CD4-positive, alpha-beta T cell treated with Interferon alpha-2 for 1 hour (primary cell): ENCODE results near the gene DYNLT1.
"Not testable (repeated sequence)": the region's sequence is repeated elsewhere in the genome, so short reads cannot be mapped to it uniquely, and the experiment has no call there.

ENCODE experiments used
- DNase-seq, 2 donors: peaks; one replicate each; pipeline ENCODE4 v3.0.0-alpha.2; 2020 to 2022

DYNLT1 gene

GRCh38 chr6:158621694-158622544 lies 22.6 kb downstream of the DYNLT1 start:
- no peak for DNase-seq

- no peak for DNase-seq
These were observed 23.4 kb downstream of the DYNLT1 start for GRCh38 chr6:158620963-158621693.

GRCh38 chr6:158619922-158620801 lies 24.4 kb downstream of the DYNLT1 start:
- no peak for DNase-seq

- not testable (repeated sequence) for DNase-seq
These were observed 26.3 kb downstream of the DYNLT1 start for GRCh38 chr6:158618289-158618688.

- DNase-seq: not testable (repeated sequence)
These were observed 29.9 kb downstream of the DYNLT1 start for GRCh38 chr6:158614606-158615005.

- DNase-seq: no peak
These were observed 32.8 kb downstream of the DYNLT1 start for GRCh38 chr6:158611541-158612370.

GRCh38 chr6:158611039-158611438 lies 33.5 kb downstream of the DYNLT1 start:
- DNase-seq: no peak

GRCh38 chr6:158610319-158610968 lies 34.1 kb downstream of the DYNLT1 start:
- DNase-seq: no peak

GRCh38 chr6:158609455-158610155 lies 34.9 kb downstream of the DYNLT1 start:
- no peak for DNase-seq

- no peak for DNase-seq
These were observed 36.3 kb downstream of the DYNLT1 start for GRCh38 chr6:158608221-158608620.

- no peak for DNase-seq
These were observed 37.0 kb downstream of the DYNLT1 start for GRCh38 chr6:158607411-158608170.

GRCh38 chr6:158606935-158607334 lies 37.6 kb downstream of the DYNLT1 start:
- DNase-seq: no peak

GRCh38 chr6:158606011-158606410 lies 38.5 kb downstream of the DYNLT1 start:
- not testable (repeated sequence) for DNase-seq

- peak; percentile 47 to 67 for DNase-seq
These were observed 39.2 kb downstream of the DYNLT1 start for GRCh38 chr6:158605266-158605878.

GRCh38 chr6:158604048-158604406 lies 40.5 kb downstream of the DYNLT1 start:
- no peak for DNase-seq

GRCh38 chr6:158603261-158604047 lies 41.1 kb downstream of the DYNLT1 start:
- DNase-seq: no peak

- DNase-seq: no peak
These were observed 44.9 kb downstream of the DYNLT1 start for GRCh38 chr6:158599635-158600034.

GRCh38 chr6:158597565-158597964 lies 47.0 kb downstream of the DYNLT1 start:
- DNase-seq: no peak

- DNase-seq: no peak
These were observed 47.7 kb downstream of the DYNLT1 start for GRCh38 chr6:158596861-158597260.
